GM12891 (cell line): ENCODE measurements around the gene ELF4.

Source experiments
- POLR2A ChIP-seq: IDR thresholded peaks from 2 replicates; pipeline ENCODE4 v1.6.1; 2011; ENCODE audit warnings: low read depth, low read length, control low read depth
- POLR2AphosphoS5 ChIP-seq: IDR thresholded peaks from 2 replicates; pipeline ENCODE4 v1.6.1; 2011; ENCODE audit warnings: low read depth, low read length, control low read depth
- POU2F2 ChIP-seq: IDR thresholded peaks from 2 replicates; pipeline ENCODE4 v1.6.1; 2011; ENCODE audit warnings: low read depth, mild to moderate bottlenecking, control low read depth, low read length, moderate library complexity
- SPI1 ChIP-seq: IDR thresholded peaks from 2 replicates; pipeline ENCODE4 v1.6.1; 2011; ENCODE audit warnings: low read depth, low read length, control low read depth
- TAF1 ChIP-seq: IDR thresholded peaks from 2 replicates; pipeline ENCODE4 v1.6.1; 2011; ENCODE audit warnings: low read depth, low read length, control low read depth

GRCh38 chrX:130079824-130080406 is 30.4 kb downstream of the ELF4 start:
- TF ChIP-seq SPI1 (no peak), POLR2AphosphoS5 (no peak), TAF1 (no peak), POLR2A (no peak), POU2F2 (no peak)
